Measurements from ENCODE around the gene NEK2.
"Not testable (repeated sequence)": the region's sequence is repeated elsewhere in the genome, so short reads cannot be mapped to it uniquely, and the experiment has no call there.

Gene NEK2

GRCh38 chr1:211634461-211634860, 41.0 kb downstream of the NEK2 start:
- H3K4me3 ChIP-seq (ENCODE audit: low read depth, low read length): no peak overlapping the region

DNA sequence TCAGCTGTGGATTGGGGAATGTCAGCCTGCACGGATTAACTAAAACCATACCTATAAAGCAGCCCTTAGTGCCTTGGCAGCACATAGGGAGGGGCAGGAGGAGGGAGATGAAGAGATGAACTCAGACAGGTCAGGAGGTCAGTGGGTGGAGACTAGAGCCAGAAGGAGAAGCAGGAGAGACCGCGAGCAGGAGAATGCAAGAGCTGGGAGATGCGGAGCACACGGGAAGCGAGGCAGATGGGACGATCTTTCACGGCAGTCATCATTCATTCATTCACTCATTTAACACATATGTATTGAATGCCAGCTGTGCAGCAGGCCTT, 41.9 kb downstream of the NEK2 start:
- H3K4me3 ChIP-seq (ENCODE audit: low read depth, low read length): no peak overlapping the region

GRCh38 chr1:211632808-211633523, 42.5 kb downstream of the NEK2 start:
- H3K4me3 ChIP-seq (ENCODE audit: low read depth, low read length): no peak overlapping the region

DNA sequence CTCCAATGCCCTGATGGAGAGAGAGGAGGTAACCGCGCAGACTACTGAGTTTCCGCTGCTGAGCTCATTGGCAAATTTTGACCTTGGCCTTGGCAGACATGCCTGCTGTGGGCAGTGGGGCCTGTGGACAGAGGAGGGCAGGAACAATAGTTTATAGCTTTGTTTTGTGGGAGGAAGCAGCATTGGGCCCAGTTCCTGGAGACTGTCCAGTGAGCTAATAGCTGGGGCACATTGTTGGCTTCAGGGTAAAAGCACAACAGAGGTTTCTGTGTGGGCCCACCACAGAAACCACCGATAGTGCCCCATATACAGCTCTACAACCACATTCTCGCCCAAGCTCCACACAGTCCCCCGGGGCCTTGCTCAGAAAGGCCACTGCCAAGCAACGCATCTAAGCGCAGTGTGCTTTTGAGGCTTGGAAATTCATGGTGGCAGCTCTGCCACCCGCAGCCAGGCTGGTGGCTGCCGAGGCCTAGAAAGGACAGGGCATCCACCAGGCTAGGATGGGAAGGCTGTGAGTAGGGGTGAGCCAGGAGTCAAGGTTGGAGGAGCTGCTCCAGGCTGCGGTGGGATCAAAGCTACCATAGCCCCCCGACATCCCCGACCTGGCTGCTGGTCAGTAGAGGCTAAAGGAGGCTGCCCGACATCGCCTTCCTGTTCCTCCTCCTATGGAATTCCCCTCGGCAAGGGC, 43.2 kb downstream of the NEK2 start:
- H3K4me3 ChIP-seq (ENCODE audit: low read depth, low read length): no peak overlapping the region

GRCh38 chr1:211631168-211631567, 44.3 kb downstream of the NEK2 start:
- no peak overlapping the region for H3K4me3 ChIP-seq (ENCODE audit: low read depth, low read length)

DNA sequence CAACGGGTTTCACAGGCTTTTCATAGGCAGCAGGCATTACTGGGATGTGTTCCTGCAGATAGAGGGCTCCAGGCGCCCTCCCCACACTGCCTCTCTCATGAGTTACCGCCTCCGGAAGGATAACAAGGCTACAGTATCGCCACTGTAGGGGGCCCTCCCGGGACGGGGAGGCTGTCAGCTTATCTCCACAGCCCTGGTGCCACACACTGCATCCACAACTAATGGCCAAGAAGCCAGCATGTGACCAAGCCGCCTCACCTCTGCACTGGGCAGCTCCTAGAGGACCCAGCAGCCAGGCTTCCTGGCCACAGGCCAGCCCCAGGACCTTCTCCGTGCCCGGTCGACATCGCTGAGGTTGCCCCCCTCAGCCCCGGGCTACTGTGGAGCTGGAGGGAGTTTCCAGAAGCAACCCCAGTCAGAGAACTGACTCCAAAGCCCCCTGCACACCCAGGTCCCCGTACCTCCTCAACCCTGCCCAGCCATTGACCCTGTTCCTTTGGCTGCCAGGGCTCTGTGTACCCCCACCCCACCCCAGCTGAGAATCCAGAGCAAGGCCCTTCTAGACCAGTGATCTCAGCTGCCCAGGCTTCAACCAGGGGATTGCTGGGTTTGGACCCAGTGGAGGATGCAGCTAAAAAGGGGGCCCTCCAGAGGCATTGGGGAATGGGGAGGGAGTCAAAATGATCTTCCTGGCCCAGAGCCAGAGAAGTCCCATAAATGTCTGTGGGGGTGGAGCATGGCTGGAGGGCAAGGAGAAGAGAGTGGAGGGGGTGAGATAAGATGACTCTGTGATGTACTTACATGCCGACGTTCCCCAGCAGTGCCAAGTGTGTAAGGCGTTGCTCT, 45.0 kb downstream of the NEK2 start:
- no peak overlapping the region for H3K4me3 ChIP-seq (ENCODE audit: low read depth, low read length)

GRCh38 chr1:211628417-211628816, 47.0 kb downstream of the NEK2 start:
- no peak overlapping the region for H3K4me3 ChIP-seq (ENCODE audit: low read depth, low read length)

GRCh38 chr1:211627259-211627658, 48.2 kb downstream of the NEK2 start:
- no peak overlapping the region for H3K4me3 ChIP-seq (ENCODE audit: low read depth, low read length)

DNA sequence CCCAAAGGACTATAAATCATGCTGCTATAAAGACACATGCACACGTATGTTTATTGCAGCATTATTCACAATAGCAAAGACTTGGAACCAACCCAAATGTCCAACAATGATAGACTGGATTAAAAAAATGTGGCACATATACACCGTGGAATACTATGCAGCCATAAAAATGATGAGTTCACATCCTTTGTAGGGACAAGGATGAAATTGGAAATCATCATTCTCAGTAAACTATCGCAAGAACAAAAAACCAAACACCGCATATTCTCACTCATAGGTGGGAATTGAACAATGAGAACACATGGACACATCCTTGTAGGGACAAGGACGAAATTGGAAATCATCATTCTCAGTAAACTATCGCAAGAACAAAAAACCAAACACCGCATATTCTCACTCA, 49.6 kb downstream of the NEK2 start:
- H3K4me3 ChIP-seq (ENCODE audit: low read depth, low read length): not testable (repeated sequence)

DNA sequence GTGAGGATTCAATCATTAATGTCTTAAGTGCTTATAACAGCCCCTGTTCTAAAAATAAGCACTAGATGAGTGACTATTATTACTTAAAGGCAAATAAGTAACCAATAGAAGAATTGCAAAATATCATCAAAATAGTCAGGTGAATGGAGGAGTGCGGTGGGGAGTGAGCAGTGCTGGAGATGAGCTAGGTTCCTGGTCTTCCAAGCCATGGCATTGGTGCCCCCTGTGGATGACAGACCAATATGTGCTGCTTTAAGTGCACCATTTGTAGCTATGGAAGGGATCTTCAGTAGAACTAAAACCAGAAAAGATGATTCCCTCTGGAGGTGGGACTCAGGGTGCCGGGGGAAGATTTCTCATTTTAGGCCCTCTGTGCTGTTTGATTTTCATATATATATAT, 50.4 kb downstream of the NEK2 start:
- H3K4me3 ChIP-seq (ENCODE audit: low read depth, low read length): no peak overlapping the region

DNA sequence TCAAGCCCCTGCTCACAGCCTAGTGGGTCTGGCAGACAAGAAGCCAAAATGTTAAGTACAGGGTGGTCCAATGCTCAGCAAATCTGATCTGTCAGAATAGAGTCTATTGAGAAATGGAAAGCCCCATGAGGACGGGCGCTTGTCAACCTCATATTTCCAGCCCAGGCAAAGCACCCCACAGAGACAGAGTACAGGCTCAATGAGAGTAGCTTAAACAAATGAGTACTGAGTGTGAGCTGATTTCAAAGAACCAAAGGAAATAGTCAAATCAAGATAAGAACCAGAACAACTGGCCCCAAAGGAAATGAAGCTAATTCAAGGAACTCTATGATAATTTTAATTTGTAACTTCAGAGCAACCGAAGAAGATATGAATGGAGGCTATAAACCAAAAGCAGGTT, 51.9 kb downstream of the NEK2 start:
- H3K4me3 ChIP-seq (ENCODE audit: low read depth, low read length): no peak overlapping the region

DNA sequence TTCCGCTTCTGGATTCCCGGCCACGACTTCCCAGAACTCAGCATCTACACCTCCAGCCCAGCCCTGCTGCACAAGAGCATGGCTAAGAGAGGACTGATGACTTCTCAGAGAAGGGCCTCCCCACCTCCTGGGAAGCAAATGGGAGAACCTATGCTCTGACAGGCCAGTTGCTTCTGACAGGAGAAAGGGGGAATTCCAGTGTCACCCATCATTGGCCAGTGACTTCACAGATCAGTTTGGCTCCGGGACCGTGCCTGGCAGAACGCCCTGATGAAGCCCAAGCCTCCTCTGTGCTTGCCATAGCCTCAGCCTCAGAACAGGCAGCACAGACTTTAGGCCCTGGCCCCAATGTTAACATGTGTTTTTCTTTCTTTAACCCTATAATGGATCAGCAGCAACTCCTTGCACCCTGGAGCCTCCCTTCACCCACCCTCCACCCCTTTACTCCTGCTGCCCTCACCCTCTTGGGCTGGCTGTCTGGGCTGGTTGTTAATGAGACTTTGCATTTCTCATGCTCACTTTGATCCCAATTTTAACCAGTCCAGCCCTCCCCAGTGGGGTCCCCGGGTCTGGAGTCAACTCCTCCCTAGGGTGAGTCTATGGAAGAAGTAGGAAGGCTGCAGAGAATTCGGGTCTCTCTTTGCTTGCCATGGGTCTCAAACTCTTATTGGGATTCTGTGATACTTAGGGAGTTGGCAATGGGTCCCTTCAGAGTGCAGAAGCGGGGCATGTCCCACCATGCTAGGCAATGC, 53.8 kb downstream of the NEK2 start:
- no peak overlapping the region for H3K4me3 ChIP-seq (ENCODE audit: low read depth, low read length)

- H3K4me3 ChIP-seq (ENCODE audit: low read depth, low read length): no peak overlapping the region
Measured at GRCh38 chr1:211620097-211620496, 55.3 kb downstream of the NEK2 start.

DNA sequence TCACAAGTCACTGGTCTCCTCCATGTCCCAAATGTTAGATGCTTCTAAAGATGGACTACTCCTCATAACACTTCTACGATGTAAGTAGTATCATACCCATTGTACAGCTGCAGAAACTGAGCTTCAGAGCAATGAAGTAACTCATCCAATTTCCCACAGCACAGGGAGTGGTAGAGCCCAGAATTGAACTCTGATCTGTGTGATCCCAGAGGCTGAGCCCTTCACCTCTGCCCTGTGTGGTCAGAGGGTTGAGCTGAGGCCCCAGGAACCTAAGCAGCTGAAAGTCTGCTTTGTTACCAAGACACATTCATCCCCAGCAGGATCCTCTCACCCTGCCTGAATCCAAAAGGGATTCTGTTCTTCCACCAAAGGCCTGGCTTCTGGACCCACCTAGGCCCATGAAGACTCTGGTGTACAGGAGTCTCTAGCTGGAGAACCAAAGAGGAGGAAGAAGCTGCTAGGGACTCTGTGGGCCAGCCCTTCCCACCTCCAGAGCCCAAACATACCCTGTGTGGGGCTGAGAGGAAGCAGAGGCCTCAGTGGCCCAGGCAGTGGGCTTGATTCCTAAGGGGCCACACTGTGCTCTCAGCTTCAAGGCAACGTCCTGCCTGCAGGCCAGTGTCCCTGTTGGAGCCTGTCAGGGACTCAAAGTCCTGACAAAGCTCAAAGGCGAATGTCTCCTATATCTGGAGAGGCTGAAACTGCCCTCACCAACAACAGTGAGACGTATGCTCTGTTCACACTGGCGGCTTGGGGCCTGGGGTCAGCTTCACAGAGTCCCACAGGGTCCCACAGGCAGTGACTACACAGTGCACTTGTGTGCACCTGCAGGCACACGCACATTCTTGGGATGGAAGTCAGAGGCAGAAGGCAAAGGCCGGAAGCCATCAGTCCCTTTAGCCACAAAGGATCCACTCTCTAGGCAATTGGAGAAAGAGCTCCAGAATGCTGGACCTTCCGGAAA, 56.1 kb downstream of the NEK2 start:
- H3K4me3 ChIP-seq (ENCODE audit: low read depth, low read length): no peak overlapping the region

DNA sequence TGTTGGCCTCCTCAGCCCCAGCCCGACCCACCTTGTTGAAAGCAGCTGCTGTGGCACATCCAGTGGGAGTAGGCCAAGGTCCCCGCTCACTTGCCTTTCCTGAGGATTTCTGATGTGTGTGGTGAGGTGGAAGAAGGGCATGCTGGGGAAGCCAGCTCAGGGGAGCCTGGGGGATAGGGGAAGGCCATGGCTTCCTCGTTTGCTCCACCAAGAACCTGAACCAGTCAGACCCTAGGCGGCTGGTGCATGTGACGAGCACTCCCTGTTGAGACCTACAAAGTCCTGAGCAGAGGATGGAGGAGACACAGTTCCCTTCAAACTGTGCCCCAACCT, 58.5 kb downstream of the NEK2 start:
- no peak overlapping the region for H3K4me3 ChIP-seq (ENCODE audit: low read depth, low read length)

- no peak overlapping the region for H3K4me3 ChIP-seq (ENCODE audit: low read depth, low read length)
Measured at GRCh38 chr1:211616231-211616964, 59.0 kb downstream of the NEK2 start.

GRCh38 chr1:211614615-211615014, 60.8 kb downstream of the NEK2 start:
- no peak overlapping the region for H3K4me3 ChIP-seq (ENCODE audit: low read depth, low read length)

GRCh38 chr1:211613951-211614350, 61.5 kb downstream of the NEK2 start:
- no peak overlapping the region for H3K4me3 ChIP-seq (ENCODE audit: low read depth, low read length)

DNA sequence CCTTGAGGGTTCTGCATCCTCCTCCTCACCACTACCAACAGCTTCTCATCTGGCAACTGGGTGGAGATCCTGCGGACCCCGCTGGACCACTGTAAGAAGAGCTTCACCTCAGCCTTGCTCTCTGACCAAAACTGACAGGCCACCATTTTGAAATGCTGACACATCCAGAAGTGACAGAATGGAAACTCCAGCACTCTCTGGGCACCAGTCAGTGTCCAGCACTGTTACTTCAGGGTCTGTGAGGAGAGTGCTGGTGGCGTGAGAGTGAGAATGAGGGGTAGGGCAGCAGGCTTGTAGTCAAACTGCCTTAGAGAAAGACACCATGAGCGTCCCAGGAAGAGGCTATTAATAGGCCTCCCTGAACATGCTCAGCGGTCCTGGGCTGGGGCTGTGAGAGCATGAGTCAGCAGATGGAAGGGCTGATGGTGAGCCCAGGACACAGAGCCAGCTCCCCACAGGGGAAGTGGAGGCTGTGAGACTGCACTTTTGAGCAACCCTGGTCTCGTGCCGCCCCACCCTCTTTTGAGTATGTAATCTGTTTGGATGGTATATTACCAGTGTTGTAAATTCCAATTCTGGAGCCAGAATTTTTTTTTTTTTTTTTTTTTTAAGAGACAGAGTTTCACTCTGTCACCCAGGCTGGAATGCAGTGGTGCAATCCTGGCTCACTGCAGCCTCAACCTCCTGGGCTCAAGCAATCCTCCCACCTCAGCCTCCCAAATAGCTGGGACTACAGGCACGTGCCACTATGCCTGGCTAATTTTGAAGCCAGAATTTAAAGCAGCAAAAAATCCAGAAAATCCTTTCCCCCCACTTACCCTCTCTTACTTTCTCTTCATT, 62.1 kb downstream of the NEK2 start:
- no peak overlapping the region for H3K4me3 ChIP-seq (ENCODE audit: low read depth, low read length)
